ENCODE measurements around the gene TRIM39. TPM values are rescaled to one million over a fixed set of nuclear protein-coding genes. Genes with fewer than 3 reads are reported as not detected.

TRIM39 gene
- polyA plus RNA-seq, 1 donor from 2014 or later, result 9.2 TPM

DNA sequence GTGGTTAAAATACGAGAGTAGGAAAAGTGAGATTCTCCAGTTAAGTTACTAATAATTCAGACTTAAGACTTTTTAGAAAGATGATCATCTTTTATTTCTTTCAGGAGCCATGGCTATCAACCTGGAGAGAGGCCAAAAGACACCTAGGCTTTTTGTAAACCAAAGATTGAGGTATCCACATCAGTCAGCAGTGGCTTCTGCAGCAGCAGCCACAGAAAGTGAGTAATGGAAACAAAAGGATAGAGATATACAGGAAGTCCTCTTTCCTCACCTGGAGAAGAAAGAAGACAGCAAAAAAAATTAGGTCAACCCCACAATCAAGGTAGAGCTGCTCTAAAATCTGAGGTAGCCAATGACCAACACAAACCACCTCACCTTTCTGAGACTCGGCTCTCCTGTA is 22.7 kb upstream of the TRIM39 start:
- Histone ChIP-seq H3K4me2 (ENCODE audit: low read length) (no peak overlapping the region), H3K9me2 (ENCODE audit: insufficient read depth, low read length) (no peaks in the 10 kb centered on the region), H3K79me2 (replicated peaks; ENCODE audit: insufficient read depth, low read length) (peaks cover 29% of the 10 kb centered on the region), H3K9me3 (ENCODE audit: low read length) (no peaks in the 10 kb centered on the region), H3K27ac (ENCODE audit: low read length) (no peak overlapping the region), H2AFZ (ENCODE audit: low read depth, low read length) (no peak overlapping the region), H3K9ac (ENCODE audit: low read length) (no peak overlapping the region), H3K4me3 (ENCODE audit: low read length) (no peak overlapping the region), H4K20me1 (ENCODE audit: insufficient read depth) (no peaks in the 10 kb centered on the region), H3K27me3 (ENCODE audit: insufficient read depth, low read depth, low read length) (no peaks in the 10 kb centered on the region), H3F3A (ENCODE audit: insufficient read depth, low read length, poor library complexity, severe bottlenecking) (no peaks in the 10 kb centered on the region), H3K36me3 (ENCODE audit: insufficient read depth, low read length) (peaks cover 4% of the 10 kb centered on the region)
- TF ChIP-seq MXI1 (conservative IDR thresholded peaks at IDR 0.05; ENCODE audit: poor library complexity, severe bottlenecking) (no peak), SMC3 (conservative IDR thresholded peaks at IDR 0.05; ENCODE audit: poor library complexity) (no peak), EZH2 (IDR thresholded peaks at IDR 0.05; ENCODE audit: borderline replicate concordance, insufficient read depth, low read length, poor library complexity, severe bottlenecking) (no peak), TAF1 (IDR thresholded peaks at IDR 0.05; ENCODE audit: low read depth) (no peak), RAD21 (conservative IDR thresholded peaks at IDR 0.05) (no peak), POLR2AphosphoS5 (IDR thresholded peaks at IDR 0.05) (no peak), EP300 (conservative IDR thresholded peaks at IDR 0.05; ENCODE audit: poor library complexity, severe bottlenecking) (no peak)
- TF ChIP-seq, protein P1, sequence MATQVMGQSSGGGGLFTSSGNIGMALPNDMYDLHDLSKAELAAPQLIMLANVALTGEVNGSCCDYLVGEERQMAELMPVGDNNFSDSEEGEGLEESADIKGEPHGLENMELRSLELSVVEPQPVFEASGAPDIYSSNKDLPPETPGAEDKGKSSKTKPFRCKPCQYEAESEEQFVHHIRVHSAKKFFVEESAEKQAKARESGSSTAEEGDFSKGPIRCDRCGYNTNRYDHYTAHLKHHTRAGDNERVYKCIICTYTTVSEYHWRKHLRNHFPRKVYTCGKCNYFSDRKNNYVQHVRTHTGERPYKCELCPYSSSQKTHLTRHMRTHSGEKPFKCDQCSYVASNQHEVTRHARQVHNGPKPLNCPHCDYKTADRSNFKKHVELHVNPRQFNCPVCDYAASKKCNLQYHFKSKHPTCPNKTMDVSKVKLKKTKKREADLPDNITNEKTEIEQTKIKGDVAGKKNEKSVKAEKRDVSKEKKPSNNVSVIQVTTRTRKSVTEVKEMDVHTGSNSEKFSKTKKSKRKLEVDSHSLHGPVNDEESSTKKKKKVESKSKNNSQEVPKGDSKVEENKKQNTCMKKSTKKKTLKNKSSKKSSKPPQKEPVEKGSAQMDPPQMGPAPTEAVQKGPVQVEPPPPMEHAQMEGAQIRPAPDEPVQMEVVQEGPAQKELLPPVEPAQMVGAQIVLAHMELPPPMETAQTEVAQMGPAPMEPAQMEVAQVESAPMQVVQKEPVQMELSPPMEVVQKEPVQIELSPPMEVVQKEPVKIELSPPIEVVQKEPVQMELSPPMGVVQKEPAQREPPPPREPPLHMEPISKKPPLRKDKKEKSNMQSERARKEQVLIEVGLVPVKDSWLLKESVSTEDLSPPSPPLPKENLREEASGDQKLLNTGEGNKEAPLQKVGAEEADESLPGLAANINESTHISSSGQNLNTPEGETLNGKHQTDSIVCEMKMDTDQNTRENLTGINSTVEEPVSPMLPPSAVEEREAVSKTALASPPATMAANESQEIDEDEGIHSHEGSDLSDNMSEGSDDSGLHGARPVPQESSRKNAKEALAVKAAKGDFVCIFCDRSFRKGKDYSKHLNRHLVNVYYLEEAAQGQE (IDR thresholded peaks at IDR 0.05; ENCODE audit: borderline replicate concordance), result no peak
- TF ChIP-seq, protein P2, sequence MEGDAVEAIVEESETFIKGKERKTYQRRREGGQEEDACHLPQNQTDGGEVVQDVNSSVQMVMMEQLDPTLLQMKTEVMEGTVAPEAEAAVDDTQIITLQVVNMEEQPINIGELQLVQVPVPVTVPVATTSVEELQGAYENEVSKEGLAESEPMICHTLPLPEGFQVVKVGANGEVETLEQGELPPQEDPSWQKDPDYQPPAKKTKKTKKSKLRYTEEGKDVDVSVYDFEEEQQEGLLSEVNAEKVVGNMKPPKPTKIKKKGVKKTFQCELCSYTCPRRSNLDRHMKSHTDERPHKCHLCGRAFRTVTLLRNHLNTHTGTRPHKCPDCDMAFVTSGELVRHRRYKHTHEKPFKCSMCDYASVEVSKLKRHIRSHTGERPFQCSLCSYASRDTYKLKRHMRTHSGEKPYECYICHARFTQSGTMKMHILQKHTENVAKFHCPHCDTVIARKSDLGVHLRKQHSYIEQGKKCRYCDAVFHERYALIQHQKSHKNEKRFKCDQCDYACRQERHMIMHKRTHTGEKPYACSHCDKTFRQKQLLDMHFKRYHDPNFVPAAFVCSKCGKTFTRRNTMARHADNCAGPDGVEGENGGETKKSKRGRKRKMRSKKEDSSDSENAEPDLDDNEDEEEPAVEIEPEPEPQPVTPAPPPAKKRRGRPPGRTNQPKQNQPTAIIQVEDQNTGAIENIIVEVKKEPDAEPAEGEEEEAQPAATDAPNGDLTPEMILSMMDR (IDR thresholded peaks at IDR 0.05; ENCODE audit: poor library complexity, severe bottlenecking), result no peak

DNA sequence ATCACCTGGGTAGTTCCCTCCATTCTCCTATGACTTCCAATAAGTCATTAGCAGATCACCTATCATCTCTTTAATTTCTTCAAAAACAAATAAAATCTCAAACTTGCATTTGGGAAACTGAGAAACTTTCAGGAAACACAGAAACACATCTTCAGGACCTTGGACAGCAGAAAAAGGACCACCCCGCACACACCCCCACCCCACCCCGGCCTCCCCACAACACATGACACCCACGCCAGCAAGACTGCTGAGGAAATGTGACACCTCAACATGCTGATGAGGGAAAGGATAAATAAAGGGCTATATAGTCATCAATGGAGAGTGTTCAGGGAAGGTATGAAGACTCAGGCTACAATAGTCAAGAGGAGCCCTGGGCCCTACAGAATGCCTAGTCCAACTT is 15.6 kb upstream of the TRIM39 start:
- no peak overlapping the region for H3K4me3 ChIP-seq (ENCODE audit: low read length)
- no peak overlapping the region for H2AFZ ChIP-seq (ENCODE audit: low read depth, low read length)
- no peaks in the 10 kb centered on the region for H3K9me3 ChIP-seq (ENCODE audit: low read length)
- H4K20me1 ChIP-seq (ENCODE audit: insufficient read depth), result no peaks in the 10 kb centered on the region
- no peak overlapping the region for H3K9ac ChIP-seq (ENCODE audit: low read length)
- no peaks in the 10 kb centered on the region for H3K27me3 ChIP-seq (ENCODE audit: insufficient read depth, low read depth, low read length)
- no peak overlapping the region for H3K4me2 ChIP-seq (ENCODE audit: low read length)
- H3K36me3 ChIP-seq (ENCODE audit: insufficient read depth, low read length), result peaks cover 3% of the 10 kb centered on the region
- no peaks in the 10 kb centered on the region for H3K9me2 ChIP-seq (ENCODE audit: insufficient read depth, low read length)
- H3K27ac ChIP-seq (ENCODE audit: low read length), result no peak overlapping the region
- no peaks in the 10 kb centered on the region for H3F3A ChIP-seq (ENCODE audit: insufficient read depth, low read length, poor library complexity, severe bottlenecking)
- peaks cover 51% of the 10 kb centered on the region for H3K79me2 ChIP-seq (replicated peaks; ENCODE audit: insufficient read depth, low read length)
- TF ChIP-seq MXI1 (conservative IDR thresholded peaks at IDR 0.05; ENCODE audit: poor library complexity, severe bottlenecking), result no peak
- no peak for TF ChIP-seq SMC3 (conservative IDR thresholded peaks at IDR 0.05; ENCODE audit: poor library complexity)
- TF ChIP-seq, protein P2 (IDR thresholded peaks at IDR 0.05; ENCODE audit: poor library complexity, severe bottlenecking), result no peak
- no peak for TF ChIP-seq EP300 (conservative IDR thresholded peaks at IDR 0.05; ENCODE audit: poor library complexity, severe bottlenecking)
- TF ChIP-seq TAF1 (IDR thresholded peaks at IDR 0.05; ENCODE audit: low read depth), result no peak
- TF ChIP-seq POLR2AphosphoS5 (IDR thresholded peaks at IDR 0.05), result no peak
- TF ChIP-seq RAD21 (conservative IDR thresholded peaks at IDR 0.05), result no peak
